ENCODE data around the gene FOXL2.

DNA sequence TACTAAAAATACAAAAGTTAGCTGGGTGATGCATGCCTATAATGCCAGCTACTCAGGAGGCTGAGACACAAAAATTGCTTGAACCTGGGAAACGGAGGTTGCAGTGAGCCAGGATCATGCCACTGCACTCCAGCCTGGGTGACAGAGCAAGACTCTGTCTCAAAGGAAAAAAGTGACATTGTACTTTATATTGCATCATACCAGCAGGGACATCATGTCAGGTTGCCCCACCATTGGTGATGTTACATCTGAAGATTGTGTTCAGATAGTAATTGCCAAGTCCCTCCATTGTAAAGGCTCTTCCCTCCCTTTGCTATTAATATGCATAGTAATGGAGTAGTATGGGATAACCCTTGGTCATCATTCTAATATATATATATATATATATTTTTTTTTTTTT lies 44.8 kb downstream of the FOXL2 start:
- TF ChIP-seq, protein P1, sequence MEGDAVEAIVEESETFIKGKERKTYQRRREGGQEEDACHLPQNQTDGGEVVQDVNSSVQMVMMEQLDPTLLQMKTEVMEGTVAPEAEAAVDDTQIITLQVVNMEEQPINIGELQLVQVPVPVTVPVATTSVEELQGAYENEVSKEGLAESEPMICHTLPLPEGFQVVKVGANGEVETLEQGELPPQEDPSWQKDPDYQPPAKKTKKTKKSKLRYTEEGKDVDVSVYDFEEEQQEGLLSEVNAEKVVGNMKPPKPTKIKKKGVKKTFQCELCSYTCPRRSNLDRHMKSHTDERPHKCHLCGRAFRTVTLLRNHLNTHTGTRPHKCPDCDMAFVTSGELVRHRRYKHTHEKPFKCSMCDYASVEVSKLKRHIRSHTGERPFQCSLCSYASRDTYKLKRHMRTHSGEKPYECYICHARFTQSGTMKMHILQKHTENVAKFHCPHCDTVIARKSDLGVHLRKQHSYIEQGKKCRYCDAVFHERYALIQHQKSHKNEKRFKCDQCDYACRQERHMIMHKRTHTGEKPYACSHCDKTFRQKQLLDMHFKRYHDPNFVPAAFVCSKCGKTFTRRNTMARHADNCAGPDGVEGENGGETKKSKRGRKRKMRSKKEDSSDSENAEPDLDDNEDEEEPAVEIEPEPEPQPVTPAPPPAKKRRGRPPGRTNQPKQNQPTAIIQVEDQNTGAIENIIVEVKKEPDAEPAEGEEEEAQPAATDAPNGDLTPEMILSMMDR (IDR thresholded peaks at IDR 0.05; ENCODE audit: insufficient read depth, low read depth, low read length): no peak
- no peak for TF ChIP-seq EZH2 (IDR thresholded peaks at IDR 0.05; ENCODE audit: insufficient read depth, low read length)

Data from astrocyte (in vitro differentiated cells and primary cell).